Lower leg skin (tissue), 4 donors: ENCODE results near the gene ABCA7. TPM values are rescaled to one million over a fixed set of nuclear protein-coding genes. Genes with fewer than 3 reads are reported as not detected.

Experiments used
- DNase-seq, 2 donors: peaks; one replicate each; pipeline ENCODE4 v3.0.0-alpha.2; 2019; ENCODE audit warnings: low spot score in 2 of 2
- H3K4me3 ChIP-seq: fragments of 200-600 bp; sonication (generic); 2 replicates; pipeline ENCODE4 v1.5.1; 2017; ENCODE audit warnings: mild to moderate bottlenecking, low read depth; ENCODE audit not compliant: poor library complexity, severe bottlenecking
- CTCF ChIP-seq, 3 donors: fragments of 450-650 bp; IDR thresholded peaks; one replicate each; pipeline ENCODE4 v1.5.1; 2016; ENCODE audit warnings: antibody characterized with exemption in 3 of 3, mild to moderate bottlenecking in 3 of 3, moderate library complexity in 2 of 3
- POLR2A ChIP-seq, 2 donors: fragments of 450-650 bp; IDR thresholded peaks; one replicate each; pipeline ENCODE4 v1.6.1; 2016 to 2017; ENCODE audit warnings: antibody characterized with exemption in 2 of 2, mild to moderate bottlenecking in 1 of 2, moderate library complexity in 1 of 2
- WGBS, 2 donors: methylation state at CpG; one replicate each; pipeline ENCODE4 v1.1.5; 2018; 5-methylcytosine and 5-hydroxymethylcytosine counted together
- intact Hi-C: fragments of 100-400 bp; cut with DNase I; formaldehyde crosslinking; loops from one replicate; pipeline ENCODE4 v1.15.0; 2023; ENCODE audit warnings: low total_unique reads
- total RNA-seq, 4 donors: library from RNA; depleted of rRNA; stranded (reverse); fragments of >200 nt; gene quantifications; one replicate each; pipeline ENCODE4 v1.1.0, GENCODE V29; 2016

Gene ABCA7
- total RNA-seq, 4 donors from 2014 or later, result 30.3 to 39.8 (median 33.5) TPM

DNA sequence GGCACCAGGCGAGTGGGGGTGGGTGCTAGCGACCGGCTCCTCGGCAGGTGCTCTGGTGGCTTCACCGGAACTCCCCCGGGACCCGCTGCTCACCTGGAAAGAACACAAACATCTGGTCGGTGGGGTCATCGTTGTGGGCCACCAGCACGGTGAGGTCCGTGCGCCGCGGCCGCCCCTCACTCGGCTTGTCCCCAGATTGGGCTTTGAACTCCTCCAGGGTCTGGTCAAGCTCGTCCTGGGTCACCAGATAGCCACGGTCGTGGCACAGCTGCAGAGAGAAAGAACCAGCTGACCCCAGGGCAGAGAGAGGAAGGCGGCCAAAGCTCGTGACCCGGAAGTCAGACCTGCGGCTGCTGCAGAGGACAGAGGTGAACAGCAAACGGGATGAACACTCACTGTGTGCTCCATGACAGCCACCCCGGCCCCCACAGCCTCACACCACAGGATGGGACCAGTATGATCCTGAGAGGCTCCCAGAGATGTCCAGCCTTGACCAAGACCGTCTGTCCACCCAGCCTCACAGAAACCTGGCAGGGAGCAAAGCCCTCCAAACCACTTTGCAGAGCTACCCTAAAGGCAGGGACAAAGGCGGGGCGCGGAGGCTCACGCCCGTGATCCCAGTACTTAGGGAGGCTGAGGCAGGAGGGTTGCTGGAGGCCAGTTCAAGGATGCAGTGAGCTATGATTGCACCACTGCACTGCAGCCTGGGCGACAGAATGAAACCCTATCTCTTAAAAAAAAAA is 54.1 kb downstream of the ABCA7 start:
- 62 to 66% methylated on average over 32 of the region's 32 CpGs for WGBS, 2 donors
- peak overlapping the region; percentile 87 for H3K4me3 ChIP-seq
- DNase-seq, result no peak
- TF ChIP-seq CTCF (IDR thresholded peaks at IDR 0.05) (no peak), POLR2A (IDR thresholded peaks at IDR 0.05) (no peak)
- intact Hi-C loops, result no loop called here

GRCh38 chr19:1094655-1094977 is 54.7 kb downstream of the ABCA7 start:
- no peak for DNase-seq
- H3K4me3 ChIP-seq, result peak overlapping the region; percentile 87
- TF ChIP-seq POLR2A (IDR thresholded peaks at IDR 0.05) (no peak), CTCF (IDR thresholded peaks at IDR 0.05) (no peak)
- intact Hi-C loops, result no loop called here
- 1 to 2% methylated on average over 16 to 18 of the region's 19 CpGs for WGBS, 2 donors

DNA sequence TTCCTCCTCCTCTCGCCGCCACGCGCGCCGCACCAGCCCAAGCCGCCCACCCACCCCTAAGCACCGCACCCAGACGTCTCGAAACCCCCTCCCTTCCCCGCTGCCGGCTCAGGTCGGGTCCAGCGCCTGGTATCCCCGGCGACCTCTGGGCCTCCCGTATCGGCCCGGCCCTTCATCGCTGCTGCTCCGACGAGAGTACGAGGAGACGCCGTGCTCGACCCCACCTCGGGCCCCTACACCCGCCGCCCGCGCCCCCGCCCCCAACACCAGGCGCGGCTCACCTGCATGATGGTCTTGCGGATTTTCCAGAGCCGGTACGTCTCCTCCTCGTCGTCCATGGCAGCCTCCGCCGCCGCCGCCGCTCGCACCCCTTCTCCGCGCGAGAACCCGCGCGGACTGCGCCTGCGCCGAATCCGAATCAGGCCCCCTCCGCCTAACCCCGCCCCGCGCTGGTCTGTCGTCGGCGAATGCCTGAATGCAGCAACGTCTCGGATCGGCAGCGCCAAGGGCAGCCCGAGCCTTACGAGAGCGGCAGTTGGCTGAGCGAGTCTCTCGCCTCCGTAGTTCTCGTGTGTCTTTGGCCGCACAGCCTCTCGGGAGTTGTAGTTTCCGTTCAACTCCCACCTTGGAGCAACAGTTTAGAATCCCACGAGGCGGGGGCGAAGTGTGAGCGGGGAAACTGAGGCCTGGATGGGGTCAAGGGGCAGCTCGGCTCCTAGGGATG is 55.2 kb downstream of the ABCA7 start, which contains the start of gene POLR2E:
Gene POLR2E, minus strand, starts transcription at position 398 of the 724 bp plus-strand sequence. Its CDS starts 60 bp downstream, at position 338.
- peak within 1 kb of the TSS; percentile 87 for H3K4me3 ChIP-seq
- WGBS, 2 donors, result 0% methylated on average over 29 to 67 of the region's 81 CpGs
- DNase-seq, result peak; percentile 97 to 100
- TF ChIP-seq POLR2A (IDR thresholded peaks at IDR 0.05) (peak in 1 of 2 donors; percentile 42), CTCF (IDR thresholded peaks at IDR 0.05) (no peak)
- intact Hi-C loops, result no loop called here

DNA sequence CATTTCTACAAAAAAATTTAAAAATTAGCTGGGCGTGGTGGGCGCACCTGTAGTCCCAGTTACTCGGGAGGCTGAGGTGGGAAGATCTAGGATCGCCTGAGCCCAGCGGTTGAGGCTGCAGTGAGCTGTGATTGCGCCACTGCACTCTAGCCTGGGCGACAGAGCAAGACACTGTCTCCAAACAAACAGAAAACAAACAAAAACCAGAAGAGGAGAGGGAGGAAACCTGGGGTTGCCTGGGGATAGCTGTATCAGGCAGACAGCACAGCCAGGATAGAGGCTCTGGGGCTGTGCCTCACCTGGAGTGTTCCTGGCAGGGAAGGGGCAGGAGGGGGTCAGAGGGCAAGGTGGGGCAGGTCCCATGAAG is 57.9 kb downstream of the ABCA7 start:
- intact Hi-C loops, result no loop called here
- no peak for DNase-seq
- 61 to 64% methylated on average over 7 of the region's 7 CpGs for WGBS, 2 donors
- TF ChIP-seq CTCF (IDR thresholded peaks at IDR 0.05), result no peak
- TF ChIP-seq POLR2A (IDR thresholded peaks at IDR 0.05), result no peak
- no peak overlapping the region for H3K4me3 ChIP-seq

DNA sequence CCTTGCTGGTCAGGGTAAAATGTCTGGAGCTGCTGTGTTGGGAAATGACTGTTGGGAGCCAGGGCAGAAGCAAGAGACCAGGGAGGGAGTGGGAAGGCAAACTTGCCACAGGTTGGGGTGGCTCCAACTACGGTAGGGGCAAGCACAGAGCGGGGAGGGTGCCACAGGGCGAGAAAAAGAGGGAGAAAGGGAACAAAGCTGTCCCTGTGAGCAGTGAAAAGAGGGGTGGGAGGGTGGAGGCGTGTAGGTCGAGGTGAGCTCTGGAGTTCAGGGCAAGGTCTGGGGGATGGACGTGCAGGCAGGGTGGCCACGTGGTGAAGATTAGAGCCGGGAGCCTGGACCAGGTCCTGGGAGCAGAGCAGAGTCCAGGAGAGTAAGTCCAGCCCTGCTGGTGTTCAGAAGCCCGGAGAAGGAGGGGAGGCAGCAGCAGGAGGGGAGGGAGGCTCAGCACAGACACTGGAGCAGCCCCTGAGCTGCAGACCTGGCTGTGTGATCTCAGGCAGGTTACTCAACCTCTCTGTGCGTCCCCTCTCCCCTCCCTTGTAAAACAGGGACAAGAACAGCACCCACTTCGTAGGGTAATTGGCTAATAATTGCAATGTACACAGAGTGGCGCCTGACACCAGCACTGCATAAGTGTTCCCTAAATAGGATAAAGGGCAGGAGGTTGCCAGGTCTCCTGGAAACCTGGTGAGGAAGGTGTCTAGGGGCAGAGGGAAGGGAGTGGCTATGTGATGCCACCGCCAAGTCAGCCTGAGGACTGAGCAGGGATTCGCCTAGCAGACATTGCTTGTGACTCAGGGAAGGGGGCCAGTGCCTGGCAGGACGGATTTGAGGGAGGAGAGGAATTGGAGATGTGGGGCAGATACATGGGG is 58.5 kb downstream of the ABCA7 start:
- DNase-seq, result peak in 1 of 2 donors; percentile 64
- WGBS, 2 donors, result 43 to 52% methylated on average over 15 of the region's 15 CpGs
- no peak overlapping the region for H3K4me3 ChIP-seq
- TF ChIP-seq CTCF (IDR thresholded peaks at IDR 0.05), result peak in 1 of 3 donors; percentile 30
- TF ChIP-seq POLR2A (IDR thresholded peaks at IDR 0.05), result no peak
- intact Hi-C loops, result no loop called here
